Ishikawa (cell line): ENCODE measurements around the gene TYRP1.

Source experiments
- CREB1 ChIP-seq: IDR thresholded peaks from 2 replicates; pipeline ENCODE4 v1.6.1; 2012; ENCODE audit warnings: low read depth
- EGR1 ChIP-seq: IDR thresholded peaks from 2 replicates; pipeline ENCODE4 v1.6.1; 2012
- EP300 ChIP-seq: IDR thresholded peaks from 2 replicates; pipeline ENCODE4 v1.6.1; 2012; ENCODE audit warnings: borderline replicate concordance
- FOXM1 ChIP-seq: IDR thresholded peaks from 2 replicates; pipeline ENCODE4 v1.6.1; 2012; ENCODE audit warnings: low read depth, borderline replicate concordance
- NFIC ChIP-seq: IDR thresholded peaks from 2 replicates; pipeline ENCODE4 v1.6.1; 2012
- TF ChIP-seq, protein P1 (sequence below): IDR thresholded peaks from 2 replicates; pipeline ENCODE4 v1.6.1; 2012
- TF ChIP-seq, protein P2 (sequence below): IDR thresholded peaks from 2 replicates; pipeline ENCODE4 v1.6.1; 2012; ENCODE audit warnings: low read depth, mild to moderate bottlenecking

DNA sequence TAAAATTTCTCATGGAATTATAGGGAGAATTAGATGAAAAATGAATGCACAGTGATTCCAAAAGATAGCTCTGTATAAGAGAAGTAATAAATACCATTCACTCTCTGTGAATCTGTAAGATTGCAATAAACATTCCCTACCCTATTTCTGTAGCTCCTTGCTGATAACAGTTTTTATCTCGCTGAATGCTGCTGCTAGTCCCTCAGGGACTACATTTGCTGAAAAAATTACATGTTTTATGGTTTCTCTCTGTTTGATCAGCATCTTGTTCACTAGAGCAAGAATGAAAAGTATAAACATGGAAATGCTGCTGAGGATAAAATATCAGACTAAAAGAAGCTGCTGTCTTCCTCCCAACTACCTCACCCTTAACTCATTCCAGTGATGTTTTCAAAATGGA is 44.3 kb upstream of the TYRP1 start:
- TF ChIP-seq NFIC (no peak), CREB1 (no peak), EGR1 (no peak), FOXM1 (no peak), EP300 (no peak)
- TF ChIP-seq, protein P1, sequence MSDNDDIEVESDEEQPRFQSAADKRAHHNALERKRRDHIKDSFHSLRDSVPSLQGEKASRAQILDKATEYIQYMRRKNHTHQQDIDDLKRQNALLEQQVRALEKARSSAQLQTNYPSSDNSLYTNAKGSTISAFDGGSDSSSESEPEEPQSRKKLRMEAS = no peak
- TF ChIP-seq, protein P2, sequence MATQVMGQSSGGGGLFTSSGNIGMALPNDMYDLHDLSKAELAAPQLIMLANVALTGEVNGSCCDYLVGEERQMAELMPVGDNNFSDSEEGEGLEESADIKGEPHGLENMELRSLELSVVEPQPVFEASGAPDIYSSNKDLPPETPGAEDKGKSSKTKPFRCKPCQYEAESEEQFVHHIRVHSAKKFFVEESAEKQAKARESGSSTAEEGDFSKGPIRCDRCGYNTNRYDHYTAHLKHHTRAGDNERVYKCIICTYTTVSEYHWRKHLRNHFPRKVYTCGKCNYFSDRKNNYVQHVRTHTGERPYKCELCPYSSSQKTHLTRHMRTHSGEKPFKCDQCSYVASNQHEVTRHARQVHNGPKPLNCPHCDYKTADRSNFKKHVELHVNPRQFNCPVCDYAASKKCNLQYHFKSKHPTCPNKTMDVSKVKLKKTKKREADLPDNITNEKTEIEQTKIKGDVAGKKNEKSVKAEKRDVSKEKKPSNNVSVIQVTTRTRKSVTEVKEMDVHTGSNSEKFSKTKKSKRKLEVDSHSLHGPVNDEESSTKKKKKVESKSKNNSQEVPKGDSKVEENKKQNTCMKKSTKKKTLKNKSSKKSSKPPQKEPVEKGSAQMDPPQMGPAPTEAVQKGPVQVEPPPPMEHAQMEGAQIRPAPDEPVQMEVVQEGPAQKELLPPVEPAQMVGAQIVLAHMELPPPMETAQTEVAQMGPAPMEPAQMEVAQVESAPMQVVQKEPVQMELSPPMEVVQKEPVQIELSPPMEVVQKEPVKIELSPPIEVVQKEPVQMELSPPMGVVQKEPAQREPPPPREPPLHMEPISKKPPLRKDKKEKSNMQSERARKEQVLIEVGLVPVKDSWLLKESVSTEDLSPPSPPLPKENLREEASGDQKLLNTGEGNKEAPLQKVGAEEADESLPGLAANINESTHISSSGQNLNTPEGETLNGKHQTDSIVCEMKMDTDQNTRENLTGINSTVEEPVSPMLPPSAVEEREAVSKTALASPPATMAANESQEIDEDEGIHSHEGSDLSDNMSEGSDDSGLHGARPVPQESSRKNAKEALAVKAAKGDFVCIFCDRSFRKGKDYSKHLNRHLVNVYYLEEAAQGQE = no peak
